WTC11 (cell line): ENCODE results near the gene FCHSD2. TPM values are rescaled to one million over a fixed set of nuclear protein-coding genes. Genes with fewer than 3 reads are reported as not detected.

Experiments
- ATAC-seq: fragments of 200-7000 bp; cut with Tn5 transposase; 2 replicates; pipeline ENCODE4 v1.10.0; 2021; ENCODE audit warnings: mild to moderate bottlenecking, moderate library complexity
- CTCF ChIA-PET: fragments of 300-600 bp; sonication (Branson Sonifier 250); formaldehyde crosslinking; loops from one replicate; lab custom pipeline; 2021; ENCODE audit warnings: antibody characterized with exemption; lab: Charles Lee
- POLR2A ChIA-PET: fragments of 350-600 bp; sonication (Branson Sonifier 250); formaldehyde crosslinking; loops from one replicate; lab custom pipeline; 2021; ENCODE audit warnings: antibody characterized with exemption; lab: Charles Lee
- DNase-seq: peaks from one replicate; pipeline ENCODE4 v3.0.0; 2021; ENCODE audit warnings: low spot score
- H3K27ac Mint-ChIP-seq: 2 replicates; pipeline ENCODE4 v1.8.0; 2021; ENCODE audit warnings: mixed read lengths
- H3K27me3 Mint-ChIP-seq: 2 replicates; pipeline ENCODE4 v1.8.0; 2021; ENCODE audit warnings: low read depth, mild to moderate bottlenecking, moderate library complexity, mixed read lengths
- H3K36me3 Mint-ChIP-seq: 2 replicates; pipeline ENCODE4 v1.8.0; 2021; ENCODE audit warnings: mixed read lengths
- H3K4me1 Mint-ChIP-seq: 2 replicates; pipeline ENCODE4 v1.8.0; 2022; ENCODE audit warnings: mixed read lengths
- H3K4me3 Mint-ChIP-seq: 2 replicates; pipeline ENCODE4 v1.8.0; 2021; ENCODE audit warnings: mild to moderate bottlenecking, moderate library complexity, mixed read lengths
- H3K9me3 Mint-ChIP-seq: 2 replicates; pipeline ENCODE4 v1.8.0; 2021; ENCODE audit warnings: mixed read lengths
- AFF4 ChIP-seq: sonication (generic); formaldehyde crosslinking; IDR thresholded peaks from 2 replicates; pipeline ENCODE4 v1.8.1; 2023; ENCODE audit warnings: mild to moderate bottlenecking, missing genetic modification reagents, borderline replicate concordance
- AR ChIP-seq: fragments of 250-450 bp; sonication (Bioruptor Pico); IDR thresholded peaks from 2 replicates; pipeline ENCODE4 v1.9.0; 2021; ENCODE audit warnings: mild to moderate bottlenecking
- ATF2 ChIP-seq: sonication (generic); formaldehyde crosslinking; IDR thresholded peaks from 2 replicates; pipeline ENCODE4 v1.8.1; 2022; ENCODE audit warnings: low read depth, missing genetic modification reagents, borderline replicate concordance
- ATF3 ChIP-seq: sonication (generic); formaldehyde crosslinking; conservative IDR thresholded peaks from 2 replicates; pipeline ENCODE4 v1.8.1; 2022; ENCODE audit warnings: mild to moderate bottlenecking, missing genetic modification reagents
- E2F1 ChIP-seq: sonication (generic); formaldehyde crosslinking; IDR thresholded peaks from 2 replicates; pipeline ENCODE4 v1.8.0; 2022; ENCODE audit warnings: mild to moderate bottlenecking, missing genetic modification reagents
- EMX1 ChIP-seq: fragments of 250-450 bp; sonication (Bioruptor Pico); IDR thresholded peaks from 2 replicates; pipeline ENCODE4 v1.8.0; 2021; ENCODE audit warnings: mild to moderate bottlenecking
- ERG ChIP-seq: fragments of 250-450 bp; sonication (Bioruptor Pico); IDR thresholded peaks from 2 replicates; pipeline ENCODE4 v1.8.0; 2021; ENCODE audit warnings: mild to moderate bottlenecking
- FOXK1 ChIP-seq: sonication (generic); formaldehyde crosslinking; IDR thresholded peaks from 2 replicates; pipeline ENCODE4 v1.8.0; 2022; ENCODE audit warnings: mild to moderate bottlenecking, moderate library complexity, missing genetic modification reagents
- HMGA2 ChIP-seq: fragments of 250-450 bp; sonication (Bioruptor Pico); IDR thresholded peaks from 2 replicates; pipeline ENCODE4 v1.4.0; 2021; ENCODE audit warnings: mild to moderate bottlenecking, moderate library complexity
- MLX ChIP-seq: sonication (generic); formaldehyde crosslinking; IDR thresholded peaks from 2 replicates; pipeline ENCODE4 v1.8.1; 2023; ENCODE audit warnings: mild to moderate bottlenecking, missing genetic modification reagents, moderate library complexity
- MYBL2 ChIP-seq: sonication (generic); formaldehyde crosslinking; IDR thresholded peaks from 2 replicates; pipeline ENCODE4 v1.8.1; 2023; ENCODE audit warnings: mild to moderate bottlenecking, moderate library complexity, missing genetic modification reagents
- NR2C2 ChIP-seq: sonication (generic); formaldehyde crosslinking; IDR thresholded peaks from 2 replicates; pipeline ENCODE4 v1.8.0; 2022; ENCODE audit warnings: mild to moderate bottlenecking, missing genetic modification reagents
- PREB ChIP-seq: sonication (generic); formaldehyde crosslinking; IDR thresholded peaks from 2 replicates; pipeline ENCODE4 v1.8.1; 2022; ENCODE audit warnings: mild to moderate bottlenecking, missing genetic modification reagents, moderate library complexity, borderline replicate concordance
- RORB ChIP-seq: fragments of 250-450 bp; sonication (Bioruptor Pico); IDR thresholded peaks from 2 replicates; pipeline ENCODE4 v1.9.0; 2021; ENCODE audit warnings: mild to moderate bottlenecking
- SOX15 ChIP-seq: fragments of 250-450 bp; sonication (Bioruptor Pico); IDR thresholded peaks from 2 replicates; pipeline ENCODE4 v1.9.0; 2021; ENCODE audit warnings: mild to moderate bottlenecking
- TEAD4 ChIP-seq: sonication (generic); formaldehyde crosslinking; IDR thresholded peaks from 2 replicates; pipeline ENCODE4 v1.8.0; 2022; ENCODE audit warnings: mild to moderate bottlenecking, missing genetic modification reagents
- ZNF138 ChIP-seq: sonication (generic); formaldehyde crosslinking; conservative IDR thresholded peaks from 2 replicates; pipeline ENCODE4 v1.8.1; 2022; ENCODE audit warnings: mild to moderate bottlenecking, moderate library complexity, missing genetic modification reagents
- ZNF232 ChIP-seq: sonication (generic); formaldehyde crosslinking; IDR thresholded peaks from 2 replicates; pipeline ENCODE4 v1.8.0; 2022; ENCODE audit warnings: mild to moderate bottlenecking, missing genetic modification reagents
- ZNF317 ChIP-seq: sonication (generic); formaldehyde crosslinking; IDR thresholded peaks from 2 replicates; pipeline ENCODE4 v1.8.1; 2023; ENCODE audit warnings: low read depth, mild to moderate bottlenecking, moderate library complexity, missing genetic modification reagents, borderline replicate concordance
- total RNA-seq: library from RNA; stranded (reverse); gene quantifications from 3 replicates; pipeline ENCODE4 v1.2.3, GENCODE V29; 2021

FCHSD2 gene
- total RNA-seq, 1 experiment from 2014 or later = 10.1 TPM

- TF ChIP-seq MYBL2 (CRISPR knock-in tag) = no peak
- TF ChIP-seq EMX1 (CRISPR knock-in tag) = no peak
- no peak for TF ChIP-seq ZNF232 (CRISPR knock-in tag)
- no peak for TF ChIP-seq MLX
- no peak for TF ChIP-seq SOX15 (CRISPR knock-in tag)
- no peak for TF ChIP-seq FOXK1 (CRISPR knock-in tag)
- TF ChIP-seq ZNF138 (CRISPR knock-in tag) = no peak
Measured at GRCh38 chr11:72818971-72819370, 323.1 kb downstream of the FCHSD2 start (continued).

- peaks cover 38% of the 10 kb centered on the region for H3K4me1 Mint-ChIP-seq
- H3K27me3 Mint-ChIP-seq = peaks cover 36% of the 10 kb centered on the region
- no peak for ATAC-seq
- H3K36me3 Mint-ChIP-seq = no peaks in the 10 kb centered on the region; the same call in 1 of the 2 replicates
- H3K27ac Mint-ChIP-seq = no peak overlapping the region
- POLR2A ChIA-PET = no interaction called here
- H3K9me3 Mint-ChIP-seq = no peaks in the 10 kb centered on the region
- TF ChIP-seq ZNF138 (CRISPR knock-in tag) = no peak
- TF ChIP-seq NR2C2 (CRISPR knock-in tag) = no peak
- no peak for TF ChIP-seq E2F1 (CRISPR knock-in tag)
- no peak for TF ChIP-seq AR (CRISPR knock-in tag)
- no peak for TF ChIP-seq EMX1 (CRISPR knock-in tag)
- TF ChIP-seq AFF4 (CRISPR knock-in tag) = no peak
- no peak for TF ChIP-seq ATF3 (CRISPR knock-in tag)
- no peak for TF ChIP-seq ZNF317
- no peak for TF ChIP-seq ERG (CRISPR knock-in tag)
- TF ChIP-seq HMGA2 (CRISPR knock-in tag) = no peak
- no peak for TF ChIP-seq PREB (CRISPR knock-in tag)
- TF ChIP-seq TEAD4 (CRISPR knock-in tag) = no peak
- no peak for TF ChIP-seq RORB (CRISPR knock-in tag)
- TF ChIP-seq ATF2 (CRISPR knock-in tag) = no peak
- DNase-seq = no peak
- CTCF ChIA-PET = no interaction called here
- no peak overlapping the region for H3K4me3 Mint-ChIP-seq
Measured at GRCh38 chr11:72817966-72818365, 324.2 kb downstream of the FCHSD2 start.
